Neural progenitor cell (in vitro differentiated cells): Measurements from ENCODE around the gene NCF2. TPM values are rescaled to one million over a fixed set of nuclear protein-coding genes. Genes with fewer than 3 reads are reported as not detected.

Experiments used
- DNase-seq: peaks from one replicate; pipeline ENCODE4 v3.0.0-alpha.2; 2016; ENCODE audit warnings: low spot score
- H2AFZ ChIP-seq: fragments of 200-600 bp; sonication (generic); replicated peaks from 2 replicates; pipeline ENCODE4 v1.6.1; 2016; ENCODE audit warnings: antibody characterized with exemption
- H3F3A ChIP-seq: fragments of 200-600 bp; sonication (generic); 2 replicates; pipeline ENCODE4 v1.6.1; 2016; ENCODE audit warnings: antibody characterized with exemption, low read depth
- H3K27ac ChIP-seq: fragments of 200-600 bp; sonication (generic); 2 replicates; pipeline ENCODE4 v1.5.1; 2016; ENCODE audit warnings: mild to moderate bottlenecking
- H3K27me3 ChIP-seq: fragments of 200-600 bp; sonication (generic); 2 replicates; pipeline ENCODE4 v1.6.1; 2016; ENCODE audit warnings: mild to moderate bottlenecking, moderate library complexity
- H3K36me3 ChIP-seq: fragments of 200-600 bp; sonication (generic); 2 replicates; pipeline ENCODE4 v1.5.1; 2016
- H3K4me1 ChIP-seq: fragments of 200-600 bp; sonication (generic); 2 replicates; pipeline ENCODE4 v1.6.1; 2016; ENCODE audit warnings: mixed run types
- H3K4me2 ChIP-seq: fragments of 200-600 bp; sonication (generic); 2 replicates; pipeline ENCODE4 v1.6.1; 2016
- H3K4me3 ChIP-seq: fragments of 200-600 bp; sonication (generic); 2 replicates; pipeline ENCODE4 v1.5.1; 2016
- H3K79me2 ChIP-seq: fragments of 200-600 bp; sonication (generic); 2 replicates; pipeline ENCODE4 v1.6.1; 2016; ENCODE audit warnings: low read depth
- H3K9ac ChIP-seq: fragments of 200-600 bp; sonication (generic); 2 replicates; pipeline ENCODE4 v1.6.1; 2016
- H3K9me3 ChIP-seq: fragments of 200-600 bp; sonication (generic); 2 replicates; pipeline ENCODE4 v1.5.1; 2016; ENCODE audit warnings: low read depth
- H4K20me1 ChIP-seq: fragments of 200-600 bp; sonication (generic); 2 replicates; pipeline ENCODE4 v1.6.1; 2016; ENCODE audit warnings: low read depth
- H3K27ac Mint-ChIP-seq: 3 replicates; pipeline ENCODE4 v1.8.0; 2021; ENCODE audit warnings: mixed read lengths
- H3K27me3 Mint-ChIP-seq: 2 replicates; pipeline ENCODE4 v1.8.0; 2022; ENCODE audit warnings: low read depth, mild to moderate bottlenecking, inconsistent platforms, moderate library complexity, mixed read lengths; ENCODE audit not compliant: insufficient read depth
- H3K36me3 Mint-ChIP-seq: 3 replicates; pipeline ENCODE4 v1.8.0; 2021; ENCODE audit warnings: mixed read lengths
- H3K4me1 Mint-ChIP-seq: 3 replicates; pipeline ENCODE4 v1.8.0; 2021; ENCODE audit warnings: mixed read lengths
- H3K4me3 Mint-ChIP-seq: 3 replicates; pipeline ENCODE4 v1.8.0; 2021; ENCODE audit warnings: mild to moderate bottlenecking, moderate library complexity, mixed read lengths
- H3K9me3 Mint-ChIP-seq: 3 replicates; pipeline ENCODE4 v1.8.0; 2020; ENCODE audit warnings: mixed read lengths
- EZH2 ChIP-seq: fragments of 200-600 bp; sonication (generic); IDR thresholded peaks from 2 replicates; pipeline ENCODE4 v1.6.1; 2017; ENCODE audit warnings: antibody characterized with exemption, mild to moderate bottlenecking, moderate library complexity
- EZH2phosphoT487 ChIP-seq: fragments of 200-600 bp; sonication (generic); IDR thresholded peaks from 2 replicates; pipeline ENCODE4 v1.6.1; 2017; ENCODE audit warnings: antibody characterized with exemption
- total RNA-seq: library from RNA; depleted of rRNA; stranded (reverse); fragments of >200 nt; gene quantifications from 2 replicates; pipeline ENCODE4 v1.2.3, GENCODE V29; 2015; ENCODE audit warnings: low replicate concordance
- TF ChIP-seq, protein P1 (sequence below): fragments of 200-600 bp; sonication (generic); IDR thresholded peaks from 2 replicates; pipeline ENCODE4 v1.5.1; 2017; ENCODE audit warnings: antibody characterized with exemption, mild to moderate bottlenecking

NCF2 gene
- total RNA-seq, 1 donor from 2014 or later: not detected

DNA sequence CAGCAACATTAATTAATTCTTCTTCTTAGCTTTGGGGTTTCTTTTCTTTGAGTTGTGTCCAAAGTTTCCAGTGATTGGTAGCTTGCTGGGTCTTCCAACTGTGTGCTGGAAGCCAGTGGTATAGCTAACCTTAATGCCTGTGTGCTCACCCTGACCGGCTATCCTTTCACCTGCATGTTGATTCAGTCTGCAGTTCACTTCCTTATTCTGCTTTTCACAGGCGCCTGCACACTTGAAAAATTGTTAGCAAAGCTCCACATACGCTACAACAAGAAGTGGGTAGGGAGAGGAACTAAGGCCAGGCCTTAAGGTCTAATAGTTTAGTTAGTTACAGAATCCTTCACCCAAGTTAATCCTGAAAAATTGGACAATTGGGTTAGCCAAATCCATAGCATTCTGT, 35.7 kb downstream of the NCF2 start:
- no peak for DNase-seq
- Histone ChIP-seq H3K4me2 (no peak overlapping the region), H3K27ac (no peak overlapping the region), H2AFZ (no peak overlapping the region), H4K20me1 (peaks cover 2% of the 10 kb centered on the region), H3K36me3 (peaks cover 7% of the 10 kb centered on the region), H3K79me2 (no peaks in the 10 kb centered on the region), H3K4me3 (no peak overlapping the region), H3F3A (no peaks in the 10 kb centered on the region), H3K9me3 (no peaks in the 10 kb centered on the region), H3K9ac (no peak overlapping the region), H3K27me3 (no peaks in the 10 kb centered on the region), H3K4me1 (no peaks in the 10 kb centered on the region)
- H3K9me3 Mint-ChIP-seq: no peaks in the 10 kb centered on the region
- H3K36me3 Mint-ChIP-seq: peaks cover 32% of the 10 kb centered on the region
- no peak overlapping the region for H3K27ac Mint-ChIP-seq
- peaks cover 3% of the 10 kb centered on the region for H3K27me3 Mint-ChIP-seq
- H3K4me3 Mint-ChIP-seq: no peak overlapping the region
- TF ChIP-seq EZH2 (no peak), EZH2phosphoT487 (no peak)
- TF ChIP-seq, protein P1, sequence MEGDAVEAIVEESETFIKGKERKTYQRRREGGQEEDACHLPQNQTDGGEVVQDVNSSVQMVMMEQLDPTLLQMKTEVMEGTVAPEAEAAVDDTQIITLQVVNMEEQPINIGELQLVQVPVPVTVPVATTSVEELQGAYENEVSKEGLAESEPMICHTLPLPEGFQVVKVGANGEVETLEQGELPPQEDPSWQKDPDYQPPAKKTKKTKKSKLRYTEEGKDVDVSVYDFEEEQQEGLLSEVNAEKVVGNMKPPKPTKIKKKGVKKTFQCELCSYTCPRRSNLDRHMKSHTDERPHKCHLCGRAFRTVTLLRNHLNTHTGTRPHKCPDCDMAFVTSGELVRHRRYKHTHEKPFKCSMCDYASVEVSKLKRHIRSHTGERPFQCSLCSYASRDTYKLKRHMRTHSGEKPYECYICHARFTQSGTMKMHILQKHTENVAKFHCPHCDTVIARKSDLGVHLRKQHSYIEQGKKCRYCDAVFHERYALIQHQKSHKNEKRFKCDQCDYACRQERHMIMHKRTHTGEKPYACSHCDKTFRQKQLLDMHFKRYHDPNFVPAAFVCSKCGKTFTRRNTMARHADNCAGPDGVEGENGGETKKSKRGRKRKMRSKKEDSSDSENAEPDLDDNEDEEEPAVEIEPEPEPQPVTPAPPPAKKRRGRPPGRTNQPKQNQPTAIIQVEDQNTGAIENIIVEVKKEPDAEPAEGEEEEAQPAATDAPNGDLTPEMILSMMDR: no peak
- H3K4me1 Mint-ChIP-seq: no peaks in the 10 kb centered on the region

DNA sequence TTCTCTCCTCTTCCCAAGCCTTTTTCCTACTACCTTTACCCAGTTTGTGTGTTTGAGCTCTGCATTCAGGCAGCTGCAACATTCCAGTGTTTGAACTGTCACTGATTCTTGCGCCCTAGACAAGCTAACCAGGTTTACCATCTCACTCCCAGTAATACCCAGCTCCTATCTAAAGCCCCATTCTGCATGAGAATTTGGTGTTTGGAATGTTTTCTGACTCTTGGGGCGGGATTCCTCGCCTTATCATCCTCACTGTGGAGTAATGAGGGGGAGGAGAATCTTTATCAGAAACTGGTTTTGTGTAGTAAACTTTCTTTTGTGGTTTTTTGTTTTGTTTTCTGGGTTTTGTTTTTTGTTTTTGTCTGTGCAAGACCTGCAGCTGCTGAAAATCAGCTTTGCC, 36.5 kb downstream of the NCF2 start:
- no peak overlapping the region for H3K4me2 ChIP-seq
- H3K79me2 ChIP-seq: no peaks in the 10 kb centered on the region
- no peaks in the 10 kb centered on the region for H3K9me3 ChIP-seq
- H4K20me1 ChIP-seq: peaks cover 10% of the 10 kb centered on the region
- H3K36me3 ChIP-seq: peaks cover 12% of the 10 kb centered on the region
- peaks cover 7% of the 10 kb centered on the region for H3K4me1 ChIP-seq
- TF ChIP-seq EZH2 (no peak), EZH2phosphoT487 (no peak)
- TF ChIP-seq, protein P1: no peak
- H3K4me3 ChIP-seq: no peak overlapping the region
- H3K27ac Mint-ChIP-seq: peak overlapping the region; percentile 44
- no peak overlapping the region for H3K9ac ChIP-seq
- H3K9me3 Mint-ChIP-seq: no peaks in the 10 kb centered on the region
- H3K4me1 Mint-ChIP-seq: peaks cover 5% of the 10 kb centered on the region
- H2AFZ ChIP-seq: no peak overlapping the region
- H3K4me3 Mint-ChIP-seq: no peak overlapping the region
- H3K27me3 Mint-ChIP-seq: peaks cover 2% of the 10 kb centered on the region
- no peaks in the 10 kb centered on the region for H3K27me3 ChIP-seq
- no peak for DNase-seq
- H3K36me3 Mint-ChIP-seq: peaks cover 32% of the 10 kb centered on the region
- H3F3A ChIP-seq: no peaks in the 10 kb centered on the region
- peak overlapping the region; percentile 9 for H3K27ac ChIP-seq

DNA sequence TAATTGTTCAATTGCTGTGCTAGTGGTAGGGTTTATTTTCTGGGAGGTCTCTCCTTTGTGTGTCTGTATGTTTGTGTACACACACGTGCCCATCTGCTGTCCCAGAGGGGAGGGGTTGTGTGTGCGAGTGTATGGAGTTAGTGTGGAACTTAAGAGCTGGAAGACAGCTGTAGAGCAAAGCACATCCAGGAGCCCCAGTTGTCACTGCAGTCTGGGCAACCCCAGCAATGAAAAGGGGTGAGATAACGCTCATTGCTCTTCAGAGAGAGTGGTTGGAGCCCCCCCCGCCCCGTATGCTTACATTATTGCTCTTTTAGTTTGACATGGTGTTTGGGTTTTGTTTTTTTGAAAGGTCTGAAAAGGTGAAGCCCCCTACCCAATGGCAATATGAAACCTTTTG, 36.9 kb downstream of the NCF2 start:
- Histone ChIP-seq H3K36me3 (peaks cover 15% of the 10 kb centered on the region), H3F3A (peaks cover 3% of the 10 kb centered on the region), H3K27me3 (no peaks in the 10 kb centered on the region), H4K20me1 (peaks cover 15% of the 10 kb centered on the region), H3K9ac (no peak overlapping the region), H3K9me3 (no peaks in the 10 kb centered on the region), H3K27ac (peak overlapping the region; percentile 9), H3K79me2 (no peaks in the 10 kb centered on the region), H3K4me2 (no peak overlapping the region), H2AFZ (no peak overlapping the region), H3K4me3 (no peak overlapping the region), H3K4me1 (peaks cover 12% of the 10 kb centered on the region)
- DNase-seq: no peak
- H3K27ac Mint-ChIP-seq: no peak overlapping the region
- peaks cover 9% of the 10 kb centered on the region for H3K4me1 Mint-ChIP-seq
- peaks cover 36% of the 10 kb centered on the region for H3K36me3 Mint-ChIP-seq
- no peaks in the 10 kb centered on the region for H3K9me3 Mint-ChIP-seq
- TF ChIP-seq EZH2: no peak
- TF ChIP-seq, protein P1: no peak
- TF ChIP-seq EZH2phosphoT487: no peak
- no peaks in the 10 kb centered on the region for H3K27me3 Mint-ChIP-seq
- H3K4me3 Mint-ChIP-seq: no peak overlapping the region
